ENCODE data around the gene CELF1. TPM values are rescaled to one million over a fixed set of nuclear protein-coding genes. Genes with fewer than 3 reads are reported as not detected.

The CELF1 gene
- total and polyA plus RNA-seq, 2 of the 13 experiments (the other 11 are each of a cell fraction or from before 2014, with no cell fraction given): 69.0 to 80.1 TPM

DNA sequence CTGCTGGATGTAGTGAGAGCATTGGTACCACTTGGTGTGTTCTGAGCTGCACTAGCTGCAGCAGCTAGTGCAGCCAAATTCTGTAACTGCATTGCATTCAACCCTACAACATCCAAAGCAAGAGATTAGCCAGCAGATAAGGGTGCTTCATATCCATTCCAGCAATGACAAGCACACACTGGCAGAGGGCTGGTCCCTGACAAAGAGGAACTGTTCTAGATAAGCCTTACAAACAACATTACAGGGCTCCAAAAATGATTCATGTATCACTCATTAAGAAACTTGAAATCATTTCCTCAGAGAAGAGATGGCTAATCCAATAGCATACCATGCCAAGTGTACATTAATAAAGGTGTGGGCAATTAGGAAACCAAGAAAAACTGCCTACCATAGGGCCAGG lies 75.6 kb downstream of the CELF1 start:
- TF ChIP-seq ZNF207 (IDR thresholded peaks at IDR 0.05; ENCODE audit: borderline replicate concordance): no peak
- no peak for TF ChIP-seq CHD2 (IDR thresholded peaks at IDR 0.05; ENCODE audit: low read depth, low read length)
- no peak for TF ChIP-seq NFKBIZ (CRISPR knock-in tag; IDR thresholded peaks at IDR 0.05)
- TF ChIP-seq ZMYM2 (CRISPR knock-in tag; IDR thresholded peaks at IDR 0.05): no peak
- TF ChIP-seq SALL2 (CRISPR knock-in tag; IDR thresholded peaks at IDR 0.05): no peak
- TF ChIP-seq ZNF503 (CRISPR knock-in tag; IDR thresholded peaks at IDR 0.05): no peak
- TF ChIP-seq ZNF510 (CRISPR knock-in tag; IDR thresholded peaks at IDR 0.05; ENCODE audit: low read depth): no peak
- TF ChIP-seq GPN1 (CRISPR knock-in tag; IDR thresholded peaks at IDR 0.05; ENCODE audit: borderline replicate concordance): no peak
- TF ChIP-seq ZNF580 (CRISPR knock-in tag; IDR thresholded peaks at IDR 0.05; ENCODE audit: borderline replicate concordance, low read depth): no peak
- no peak for TF ChIP-seq ARID2 (CRISPR knock-in tag; IDR thresholded peaks at IDR 0.05; ENCODE audit: borderline replicate concordance)
- no peak for TF ChIP-seq ZNF367 (CRISPR knock-in tag; IDR thresholded peaks at IDR 0.05; ENCODE audit: borderline replicate concordance)
- no peak for TF ChIP-seq TBP (CRISPR knock-in tag; IDR thresholded peaks at IDR 0.05)
- Histone ChIP-seq H3K4me3 (replicated peaks in 1 of 3; ENCODE audit: insufficient read depth in 1 of 3, low read depth in 2 of 3, low read length in 3 of 3) (no peak overlapping the region), H3K9ac (ENCODE audit: insufficient read depth, low read depth, low read length) (no peak overlapping the region), H3K4me2 (ENCODE audit: low read depth, low read length) (no peak overlapping the region), H3K27ac (ENCODE audit: extremely low read length, insufficient read depth, low read length) (no peak overlapping the region), H4K20me1 (ENCODE audit: insufficient read depth, low read length) (no peaks in the 10 kb centered on the region), H3K4me1 (ENCODE audit: insufficient read depth, low read length) (no peaks in the 10 kb centered on the region), H3K36me3 (replicated peaks in 1 of 2; ENCODE audit: control insufficient read depth in 1 of 2, insufficient read depth in 2 of 2, low read length in 2 of 2) (peaks cover 38 to 89% of the 10 kb centered on the region in 2 experiments), H3K79me2 (ENCODE audit: insufficient read depth, low read length) (no peaks in the 10 kb centered on the region), H3K9me3 (ENCODE audit: low read length) (no peaks in the 10 kb centered on the region), H3K27me3 (ENCODE audit: control insufficient read depth in 1 of 2, insufficient read depth in 2 of 2, low read length in 2 of 2) (no peaks in the 10 kb centered on the region), H2AFZ (ENCODE audit: low read length) (no peak overlapping the region)
- DNase-seq (ENCODE audit: low spot score) (no peak), FAIRE-seq (no peak), ATAC-seq (no peak)
- in situ Hi-C loops (cut with HindIII; ENCODE audit: extremely low pct_ligation_motif_present, low pct_unique_long_range_greater_than_20kb) (no loop called here), intact Hi-C loops (cut with micrococcal nuclease; ENCODE audit: unreplicated experiment) (no loop called here)
- CTCF ChIA-PET (ENCODE audit: low intra/inter-chr PET ratio, low total read pairs): no interaction called here
- POLR2A ChIA-PET: no interaction called here
- no TSS peak for BruUV-seq (replicated peaks)
